GM19193 (cell line): ENCODE results near the gene HS3ST4.

Experiments
- POLR2A ChIP-seq: IDR thresholded peaks from 4 replicates; pipeline ENCODE4 v1.6.1; 2011; ENCODE audit not compliant: insufficient read depth, insufficient read length; ENCODE audit errors: extremely low read depth

The HS3ST4 gene

GRCh38 chr16:25838724-25839186 is 147.0 kb downstream of the HS3ST4 start:
- TF ChIP-seq POLR2A: no peak

GRCh38 chr16:25841761-25842160 is 150.0 kb downstream of the HS3ST4 start:
- TF ChIP-seq POLR2A: no peak

- no peak for TF ChIP-seq POLR2A
Observed at GRCh38 chr16:25845901-25846300, 154.1 kb downstream of the HS3ST4 start.

- TF ChIP-seq POLR2A: no peak
Observed at GRCh38 chr16:25854141-25854540, 162.4 kb downstream of the HS3ST4 start.

GRCh38 chr16:25855063-25855462 is 163.3 kb downstream of the HS3ST4 start:
- no peak for TF ChIP-seq POLR2A

- TF ChIP-seq POLR2A: no peak
Observed at GRCh38 chr16:25855818-25856217, 164.1 kb downstream of the HS3ST4 start.

GRCh38 chr16:25859645-25860044 is 167.9 kb downstream of the HS3ST4 start:
- TF ChIP-seq POLR2A: no peak

GRCh38 chr16:25867041-25867440 is 175.3 kb downstream of the HS3ST4 start:
- no peak for TF ChIP-seq POLR2A

GRCh38 chr16:25868106-25868505 is 176.3 kb downstream of the HS3ST4 start:
- no peak for TF ChIP-seq POLR2A

GRCh38 chr16:25868706-25869370 is 177.1 kb downstream of the HS3ST4 start:
- no peak for TF ChIP-seq POLR2A

GRCh38 chr16:25872369-25873070 is 180.8 kb downstream of the HS3ST4 start:
- no peak for TF ChIP-seq POLR2A

- TF ChIP-seq POLR2A: no peak
Observed at GRCh38 chr16:25874196-25874595, 182.4 kb downstream of the HS3ST4 start.

- TF ChIP-seq POLR2A: no peak
Observed at GRCh38 chr16:25875956-25876598, 184.3 kb downstream of the HS3ST4 start.

- TF ChIP-seq POLR2A: no peak
Observed at GRCh38 chr16:25877103-25877502, 185.3 kb downstream of the HS3ST4 start.

- TF ChIP-seq POLR2A: no peak
Observed at GRCh38 chr16:25886598-25886997, 194.8 kb downstream of the HS3ST4 start.

GRCh38 chr16:25888868-25889267 is 197.1 kb downstream of the HS3ST4 start:
- no peak for TF ChIP-seq POLR2A
